ENCODE results near the gene ATF5.
"Not testable (repeated sequence)": the region's sequence is repeated elsewhere in the genome, so short reads cannot be mapped to it uniquely, and the experiment has no call there.

ATF5 gene

GRCh38 chr19:49936549-49936948, 7.5 kb downstream of the ATF5 start:
- CTCF ChIA-PET = interaction anchor here (1.4 to 2.9 kb wide), 3 partner anchors 14 to 50 kb away, joined by 3 to 20 read pairs (median 7); no protein-coding TSS in a partner anchor
- WGBS (ENCODE audit: insufficient coverage) = 88% methylated on average over 4 of the region's 5 CpGs

GRCh38 chr19:49937750-49938381, 8.9 kb downstream of the ATF5 start:
- 26% methylated on average over 29 of the region's 35 CpGs for WGBS (ENCODE audit: insufficient coverage)
- CTCF ChIA-PET = interaction anchor here (1.1 to 2.9 kb wide), 8 partner anchors 13 to 198 kb away, joined by 3 to 20 read pairs (median 6); no protein-coding TSS in a partner anchor
- DNase-seq = peak; percentile 67 to 80 (median 70)
- Histone ChIP-seq H3K27me3 (replicated peaks in 2 of 5; ENCODE audit: control insufficient read depth in 4 of 5, insufficient read depth in 5 of 5, low read length in 4 of 5) (peaks cover 0 to 11% (median 3%) of the 10 kb centered on the region in 5 experiments), H3K36me3 (ENCODE audit: control insufficient read depth in 4 of 4, insufficient read depth in 4 of 4, low read length in 3 of 4) (peaks cover 0 to 5% (median 0%) of the 10 kb centered on the region in 4 experiments), H3K27ac (ENCODE audit: insufficient read depth in 1 of 2, low read depth in 1 of 2, low read length in 2 of 2, poor library complexity in 1 of 2, severe bottlenecking in 2 of 2) (no peak overlapping the region), H3K4me1 (ENCODE audit: control extremely low read depth in 1 of 4, control insufficient read depth in 4 of 4, insufficient read depth in 4 of 4, low read length in 3 of 4) (peaks cover 0 to 7% (median 2%) of the 10 kb centered on the region in 4 experiments), H3K4me3 (ENCODE audit: control insufficient read depth in 1 of 7, extremely low read depth in 1 of 7, insufficient read depth in 4 of 7, low read depth in 2 of 7, low read length in 6 of 7) (no peak overlapping the region), H3K9me3 (ENCODE audit: control extremely low read depth in 1 of 5, control insufficient read depth in 4 of 5, insufficient read depth in 2 of 5, low read depth in 1 of 5, low read length in 4 of 5) (no peaks in the 10 kb centered on the region)
- POLR2A ChIA-PET = no interaction called here

More at GRCh38 chr19:49936549-49936948, 7.5 kb downstream of the ATF5 start:
- H3K4me3 ChIP-seq (ENCODE audit: control insufficient read depth in 1 of 7, extremely low read depth in 1 of 7, insufficient read depth in 4 of 7, low read depth in 2 of 7, low read length in 6 of 7) = no peak overlapping the region
- POLR2A ChIA-PET = interaction anchor here (0.6 kb wide), 1 partner anchor 187 kb away, joined by 3 read pairs; no protein-coding TSS in a partner anchor
- no peaks in the 10 kb centered on the region for H3K9me3 ChIP-seq (ENCODE audit: control extremely low read depth in 1 of 5, control insufficient read depth in 4 of 5, insufficient read depth in 2 of 5, low read depth in 1 of 5, low read length in 4 of 5)
- H3K36me3 ChIP-seq (ENCODE audit: control insufficient read depth in 4 of 4, insufficient read depth in 4 of 4, low read length in 3 of 4) = peaks cover 0 to 13% (median 0%) of the 10 kb centered on the region in 4 experiments
- H3K27ac ChIP-seq (ENCODE audit: insufficient read depth in 1 of 2, low read depth in 1 of 2, low read length in 2 of 2, poor library complexity in 1 of 2, severe bottlenecking in 2 of 2) = no peak overlapping the region
- H3K4me1 ChIP-seq (ENCODE audit: control extremely low read depth in 1 of 4, control insufficient read depth in 4 of 4, insufficient read depth in 4 of 4, low read length in 3 of 4) = peaks cover 0 to 11% (median 2%) of the 10 kb centered on the region in 4 experiments
- no peak for DNase-seq
- peaks cover 0 to 11% (median 3%) of the 10 kb centered on the region in 5 experiments for H3K27me3 ChIP-seq (replicated peaks in 2 of 5; ENCODE audit: control insufficient read depth in 4 of 5, insufficient read depth in 5 of 5, low read length in 4 of 5)

GRCh38 chr19:49938662-49939061, 9.7 kb downstream of the ATF5 start:
- peaks cover 0 to 4% (median 2%) of the 10 kb centered on the region in 4 experiments for H3K4me1 ChIP-seq (ENCODE audit: control extremely low read depth in 1 of 4, control insufficient read depth in 4 of 4, insufficient read depth in 4 of 4, low read length in 3 of 4)
- H3K4me3 ChIP-seq (ENCODE audit: control insufficient read depth in 1 of 7, extremely low read depth in 1 of 7, insufficient read depth in 4 of 7, low read depth in 2 of 7, low read length in 6 of 7) = no peak overlapping the region
- H3K27me3 ChIP-seq (replicated peaks in 2 of 5; ENCODE audit: control insufficient read depth in 4 of 5, insufficient read depth in 5 of 5, low read length in 4 of 5) = peaks cover 0 to 11% (median 3%) of the 10 kb centered on the region in 5 experiments
- no peak overlapping the region for H3K27ac ChIP-seq (ENCODE audit: insufficient read depth in 1 of 2, low read depth in 1 of 2, low read length in 2 of 2, poor library complexity in 1 of 2, severe bottlenecking in 2 of 2)
- ChIA-PET POLR2A (no interaction called here), CTCF (interaction anchor here (0.7 to 2.9 kb wide), 6 partner anchors 12 to 47 kb away, joined by 3 to 20 read pairs (median 12); no protein-coding TSS in a partner anchor)
- no peaks in the 10 kb centered on the region for H3K36me3 ChIP-seq (ENCODE audit: control insufficient read depth in 4 of 4, insufficient read depth in 4 of 4, low read length in 3 of 4)
- DNase-seq = no peak
- WGBS (ENCODE audit: insufficient coverage) = 100% methylated on average over 2 of the region's 4 CpGs
- no peaks in the 10 kb centered on the region for H3K9me3 ChIP-seq (ENCODE audit: control extremely low read depth in 1 of 5, control insufficient read depth in 4 of 5, insufficient read depth in 2 of 5, low read depth in 1 of 5, low read length in 4 of 5)

GRCh38 chr19:49939721-49940481, 10.9 kb downstream of the ATF5 start:
- peaks cover 0 to 4% (median 2%) of the 10 kb centered on the region in 4 experiments for H3K4me1 ChIP-seq (ENCODE audit: control extremely low read depth in 1 of 4, control insufficient read depth in 4 of 4, insufficient read depth in 4 of 4, low read length in 3 of 4)
- ChIA-PET CTCF (interaction anchor here (0.8 to 2.5 kb wide), 5 partner anchors 36 to 46 kb away, joined by 3 to 20 read pairs (median 4); no protein-coding TSS in a partner anchor), POLR2A (no interaction called here)
- peaks cover 0 to 11% (median 3%) of the 10 kb centered on the region in 5 experiments for H3K27me3 ChIP-seq (replicated peaks in 2 of 5; ENCODE audit: control insufficient read depth in 4 of 5, insufficient read depth in 5 of 5, low read length in 4 of 5)
- 93% methylated on average over 6 of the region's 7 CpGs for WGBS (ENCODE audit: insufficient coverage)
- DNase-seq = peak in 2 of 3 donors; percentile 28 to 33
- H3K36me3 ChIP-seq (ENCODE audit: control insufficient read depth in 4 of 4, insufficient read depth in 4 of 4, low read length in 3 of 4) = no peaks in the 10 kb centered on the region
- no peak overlapping the region for H3K4me3 ChIP-seq (ENCODE audit: control insufficient read depth in 1 of 7, extremely low read depth in 1 of 7, insufficient read depth in 4 of 7, low read depth in 2 of 7, low read length in 6 of 7)
- H3K27ac ChIP-seq (ENCODE audit: insufficient read depth in 1 of 2, low read depth in 1 of 2, low read length in 2 of 2, poor library complexity in 1 of 2, severe bottlenecking in 2 of 2) = no peak overlapping the region
- no peaks in the 10 kb centered on the region for H3K9me3 ChIP-seq (ENCODE audit: control extremely low read depth in 1 of 5, control insufficient read depth in 4 of 5, insufficient read depth in 2 of 5, low read depth in 1 of 5, low read length in 4 of 5)

GRCh38 chr19:49940482-49940791, 11.4 kb downstream of the ATF5 start:
- Histone ChIP-seq H3K4me3 (ENCODE audit: control insufficient read depth in 1 of 7, extremely low read depth in 1 of 7, insufficient read depth in 4 of 7, low read depth in 2 of 7, low read length in 6 of 7) (no peak overlapping the region), H3K9me3 (ENCODE audit: control extremely low read depth in 1 of 5, control insufficient read depth in 4 of 5, insufficient read depth in 2 of 5, low read depth in 1 of 5, low read length in 4 of 5) (no peaks in the 10 kb centered on the region), H3K4me1 (ENCODE audit: control extremely low read depth in 1 of 4, control insufficient read depth in 4 of 4, insufficient read depth in 4 of 4, low read length in 3 of 4) (peaks cover 0 to 4% (median 2%) of the 10 kb centered on the region in 4 experiments), H3K27me3 (replicated peaks in 2 of 5; ENCODE audit: control insufficient read depth in 4 of 5, insufficient read depth in 5 of 5, low read length in 4 of 5) (peaks cover 0 to 11% (median 3%) of the 10 kb centered on the region in 5 experiments), H3K27ac (ENCODE audit: insufficient read depth in 1 of 2, low read depth in 1 of 2, low read length in 2 of 2, poor library complexity in 1 of 2, severe bottlenecking in 2 of 2) (no peak overlapping the region), H3K36me3 (ENCODE audit: control insufficient read depth in 4 of 4, insufficient read depth in 4 of 4, low read length in 3 of 4) (no peaks in the 10 kb centered on the region)
- 94% methylated on average over 5 of the region's 5 CpGs for WGBS (ENCODE audit: insufficient coverage)
- no peak for DNase-seq
- CTCF ChIA-PET = interaction anchor here (0.8 to 1.3 kb wide), 2 partner anchors 43 to 45 kb away, joined by 3 to 4 read pairs; no protein-coding TSS in a partner anchor
- POLR2A ChIA-PET = no interaction called here

- H3K27ac ChIP-seq (ENCODE audit: insufficient read depth in 1 of 2, low read depth in 1 of 2, low read length in 2 of 2, poor library complexity in 1 of 2, severe bottlenecking in 2 of 2); H3K27me3 ChIP-seq (replicated peaks in 2 of 5; ENCODE audit: control insufficient read depth in 4 of 5, insufficient read depth in 5 of 5, low read length in 4 of 5); DNase-seq; POLR2A ChIA-PET; H3K9me3 ChIP-seq (ENCODE audit: control extremely low read depth in 1 of 5, control insufficient read depth in 4 of 5, insufficient read depth in 2 of 5, low read depth in 1 of 5, low read length in 4 of 5); H3K4me3 ChIP-seq (ENCODE audit: control insufficient read depth in 1 of 7, extremely low read depth in 1 of 7, insufficient read depth in 4 of 7, low read depth in 2 of 7, low read length in 6 of 7); H3K36me3 ChIP-seq (ENCODE audit: control insufficient read depth in 4 of 4, insufficient read depth in 4 of 4, low read length in 3 of 4); H3K4me1 ChIP-seq (ENCODE audit: control extremely low read depth in 1 of 4, control insufficient read depth in 4 of 4, insufficient read depth in 4 of 4, low read length in 3 of 4); CTCF ChIA-PET: not testable (repeated sequence)
- 60% methylated on average over 1 of the region's 5 CpGs for WGBS (ENCODE audit: insufficient coverage)
These were observed 15.6 kb downstream of the ATF5 start for GRCh38 chr19:49944567-49944966.

GRCh38 chr19:49946415-49946814, 17.4 kb downstream of the ATF5 start:
- Histone ChIP-seq H3K36me3 (ENCODE audit: control insufficient read depth in 4 of 4, insufficient read depth in 4 of 4, low read length in 3 of 4) (no peaks in the 10 kb centered on the region), H3K4me3 (ENCODE audit: control insufficient read depth in 1 of 7, extremely low read depth in 1 of 7, insufficient read depth in 4 of 7, low read depth in 2 of 7, low read length in 6 of 7) (no peak overlapping the region), H3K9me3 (ENCODE audit: control extremely low read depth in 1 of 5, control insufficient read depth in 4 of 5, insufficient read depth in 2 of 5, low read depth in 1 of 5, low read length in 4 of 5) (no peaks in the 10 kb centered on the region), H3K4me1 (ENCODE audit: control extremely low read depth in 1 of 4, control insufficient read depth in 4 of 4, insufficient read depth in 4 of 4, low read length in 3 of 4) (no peaks in the 10 kb centered on the region), H3K27me3 (replicated peaks in 2 of 5; ENCODE audit: control insufficient read depth in 4 of 5, insufficient read depth in 5 of 5, low read length in 4 of 5) (peaks cover 0 to 3% (median 0%) of the 10 kb centered on the region in 5 experiments), H3K27ac (ENCODE audit: insufficient read depth in 1 of 2, low read depth in 1 of 2, low read length in 2 of 2, poor library complexity in 1 of 2, severe bottlenecking in 2 of 2) (no peak overlapping the region)
- POLR2A ChIA-PET = no interaction called here
- CTCF ChIA-PET = no interaction called here
- WGBS (ENCODE audit: insufficient coverage) = 87% methylated on average over 8 of the region's 8 CpGs
- no peak for DNase-seq
